NB4 (cell line): ENCODE data around the gene NTN4.

Experiments used
- CTCF ChIP-seq: IDR thresholded peaks from one replicate; pipeline ENCODE4 v1.5.1; 2012; ENCODE audit warnings: low read depth, low read length
- MAX ChIP-seq: IDR thresholded peaks from 2 replicates; pipeline ENCODE4 v1.6.1; 2011; ENCODE audit warnings: low read depth, low read length

- TF ChIP-seq CTCF, result no peak
- no peak for TF ChIP-seq MAX
Measured at GRCh38 chr12:95838125-95838524, 47.6 kb upstream of the NTN4 start.
